Smooth muscle cell (in vitro differentiated cells): ENCODE results near the gene PANK2. TPM values are rescaled to one million over a fixed set of nuclear protein-coding genes. Genes with fewer than 3 reads are reported as not detected.

Experiments used
- DNase-seq: peaks from one replicate; lab custom pipeline; 2025; ENCODE audit not compliant: unreplicated experiment; lab: John Stamatoyannopoulos, UW
- H2AFZ ChIP-seq: fragments of 200-600 bp; sonication (generic); 2 replicates; pipeline ENCODE4 v1.6.0; 2016; ENCODE audit warnings: antibody characterized with exemption, low read depth, mild to moderate bottlenecking
- H3F3A ChIP-seq: fragments of 200-600 bp; sonication (generic); 2 replicates; pipeline ENCODE4 v1.6.0; 2017; ENCODE audit warnings: antibody characterized with exemption, low read depth
- H3K27ac ChIP-seq: fragments of 200-600 bp; sonication (generic); 2 replicates; pipeline ENCODE4 v1.5.1; 2016; ENCODE audit warnings: low read depth, mild to moderate bottlenecking
- H3K27me3 ChIP-seq: fragments of 200-600 bp; sonication (generic); 2 replicates; pipeline ENCODE4 v1.6.1; 2016; ENCODE audit warnings: low read depth, mild to moderate bottlenecking
- H3K36me3 ChIP-seq: fragments of 200-600 bp; sonication (generic); 2 replicates; pipeline ENCODE4 v1.5.1; 2016; ENCODE audit warnings: low read depth
- H3K4me1 ChIP-seq: fragments of 200-600 bp; sonication (generic); 2 replicates; pipeline ENCODE4 v1.5.1; 2016; ENCODE audit warnings: low read depth
- H3K4me2 ChIP-seq: fragments of 200-600 bp; sonication (generic); 2 replicates; pipeline ENCODE4 v1.6.0; 2016; ENCODE audit warnings: mild to moderate bottlenecking
- H3K4me3 ChIP-seq: fragments of 200-600 bp; sonication (generic); 2 replicates; pipeline ENCODE4 v1.5.1; 2016; ENCODE audit warnings: mild to moderate bottlenecking
- H3K79me2 ChIP-seq: fragments of 200-600 bp; sonication (generic); 2 replicates; pipeline ENCODE4 v1.6.0; 2016; ENCODE audit warnings: low read depth, mild to moderate bottlenecking
- H3K9ac ChIP-seq: fragments of 200-600 bp; sonication (generic); 2 replicates; pipeline ENCODE4 v1.6.0; 2016; ENCODE audit warnings: low read depth
- H3K9me3 ChIP-seq: fragments of 200-600 bp; sonication (generic); replicated peaks from 2 replicates; pipeline ENCODE4 v1.5.1; 2016; ENCODE audit warnings: low read depth
- H4K20me1 ChIP-seq: fragments of 200-600 bp; sonication (generic); 2 replicates; pipeline ENCODE4 v1.6.0; 2016; ENCODE audit warnings: low read depth
- WGBS: methylation state at CpG from one replicate; pipeline ENCODE4 v1.1.7; 2016; ENCODE audit warnings: low lambda C conversion rate; 5-methylcytosine and 5-hydroxymethylcytosine counted together
- polyA plus RNA-seq: library from polyadenylated mRNA; unstranded; fragments of >200 nt; fragmentation: Nextera tagmentation; extraction: Ambion mirVana; gene quantifications from 2 replicates; pipeline ENCODE4 v1.2.1, GENCODE V29; 2016
- total RNA-seq: library from RNA; depleted of rRNA; stranded (reverse); fragments of >200 nt; gene quantifications from 2 replicates; pipeline ENCODE4 v1.2.3, GENCODE V29; 2014
- TF ChIP-seq, protein P1 (sequence below): fragments of 200-600 bp; sonication (generic); IDR thresholded peaks from 2 replicates; pipeline ENCODE4 v1.5.1; 2017; ENCODE audit warnings: borderline replicate concordance, mild to moderate bottlenecking, antibody characterized with exemption; ENCODE audit not compliant: insufficient read depth, poor library complexity, severe bottlenecking

PANK2 gene
- total and polyA plus RNA-seq, 2 experiments from 2014 or later, result 24.7 to 40.8 TPM

DNA sequence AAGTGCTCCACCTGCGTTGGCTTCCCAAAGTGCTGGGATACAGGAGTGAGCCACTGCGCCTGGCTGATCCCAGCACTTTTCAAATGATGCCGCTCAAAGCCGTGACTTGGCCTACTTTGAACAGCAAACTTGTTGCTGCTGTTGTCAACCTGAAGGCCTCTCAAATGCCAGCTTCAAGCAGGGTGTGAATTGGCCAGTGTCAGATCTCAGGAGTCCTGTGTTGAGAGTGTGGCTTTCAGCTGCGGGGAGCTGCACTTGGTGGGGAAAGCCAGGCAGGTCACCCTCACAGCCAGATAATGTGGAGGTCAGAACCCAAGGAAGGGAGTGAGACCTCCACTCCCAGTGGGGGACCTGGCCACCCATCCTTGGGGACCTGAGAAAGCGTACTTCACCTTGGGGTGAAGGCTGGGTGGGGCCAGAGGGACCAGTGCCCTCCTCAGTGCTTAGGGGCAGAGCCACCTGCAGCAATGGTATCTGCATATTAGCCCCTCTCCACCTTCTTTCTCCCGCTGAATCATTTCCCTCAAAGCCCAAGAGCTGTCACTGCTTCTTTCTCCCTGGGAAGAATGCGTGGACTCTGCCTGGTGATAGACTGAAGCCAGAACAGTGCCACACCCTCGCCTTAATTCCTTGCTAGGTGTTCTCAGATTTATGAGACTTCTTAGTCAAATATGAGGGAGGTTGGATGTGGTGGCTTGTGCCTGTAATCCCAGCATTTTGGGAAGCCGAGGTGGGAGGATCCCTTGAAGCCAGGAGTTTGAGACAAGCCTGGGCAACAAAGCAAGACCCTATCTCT is 19.1 kb upstream of the PANK2 start:
- WGBS, result 92% methylated on average over 10 of the region's 10 CpGs
- TF ChIP-seq, protein P1, sequence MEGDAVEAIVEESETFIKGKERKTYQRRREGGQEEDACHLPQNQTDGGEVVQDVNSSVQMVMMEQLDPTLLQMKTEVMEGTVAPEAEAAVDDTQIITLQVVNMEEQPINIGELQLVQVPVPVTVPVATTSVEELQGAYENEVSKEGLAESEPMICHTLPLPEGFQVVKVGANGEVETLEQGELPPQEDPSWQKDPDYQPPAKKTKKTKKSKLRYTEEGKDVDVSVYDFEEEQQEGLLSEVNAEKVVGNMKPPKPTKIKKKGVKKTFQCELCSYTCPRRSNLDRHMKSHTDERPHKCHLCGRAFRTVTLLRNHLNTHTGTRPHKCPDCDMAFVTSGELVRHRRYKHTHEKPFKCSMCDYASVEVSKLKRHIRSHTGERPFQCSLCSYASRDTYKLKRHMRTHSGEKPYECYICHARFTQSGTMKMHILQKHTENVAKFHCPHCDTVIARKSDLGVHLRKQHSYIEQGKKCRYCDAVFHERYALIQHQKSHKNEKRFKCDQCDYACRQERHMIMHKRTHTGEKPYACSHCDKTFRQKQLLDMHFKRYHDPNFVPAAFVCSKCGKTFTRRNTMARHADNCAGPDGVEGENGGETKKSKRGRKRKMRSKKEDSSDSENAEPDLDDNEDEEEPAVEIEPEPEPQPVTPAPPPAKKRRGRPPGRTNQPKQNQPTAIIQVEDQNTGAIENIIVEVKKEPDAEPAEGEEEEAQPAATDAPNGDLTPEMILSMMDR, result no peak

DNA sequence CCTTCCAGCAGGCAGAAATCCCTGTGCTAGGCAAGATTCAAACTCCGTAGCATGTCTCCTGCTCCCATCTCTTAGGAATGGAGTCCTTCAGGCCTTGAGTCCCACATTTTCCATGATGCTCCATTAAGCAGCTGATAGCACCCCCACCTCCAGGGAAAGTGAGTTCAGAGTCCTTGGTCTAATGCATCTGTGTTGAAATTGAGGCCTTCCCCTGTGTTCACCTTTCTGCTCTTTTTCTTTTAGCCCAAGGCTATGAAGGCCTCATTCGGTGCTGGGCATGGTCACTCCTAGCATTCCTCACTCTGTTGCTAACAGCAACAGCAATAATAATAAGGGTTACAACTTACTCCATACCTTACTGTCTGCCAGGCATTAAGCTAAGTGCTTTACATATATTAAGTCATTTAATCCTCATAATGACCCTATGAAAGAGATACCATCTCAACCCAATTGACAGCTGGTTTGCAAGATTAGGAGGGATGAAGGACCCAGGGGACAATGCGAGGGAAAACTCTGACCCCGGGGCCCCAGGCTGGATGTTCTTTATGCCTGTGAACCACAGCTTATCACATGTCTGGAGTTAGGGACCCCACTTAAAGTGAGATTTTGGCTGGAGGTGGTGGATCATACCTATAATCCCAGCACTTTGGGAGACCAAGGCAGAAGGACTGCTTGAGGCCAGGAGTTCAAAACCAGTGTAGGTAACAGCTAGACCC is 17.5 kb upstream of the PANK2 start:
- peaks cover 14% of the 10 kb centered on the region for H4K20me1 ChIP-seq
- no peak for DNase-seq
- peak overlapping the region; percentile 50 for H3K27ac ChIP-seq
- H3K27me3 ChIP-seq, result no peaks in the 10 kb centered on the region
- TF ChIP-seq, protein P1, result no peak
- no peaks in the 10 kb centered on the region for H3F3A ChIP-seq
- no peak overlapping the region for H3K4me2 ChIP-seq
- H3K4me3 ChIP-seq, result no peak overlapping the region
- H2AFZ ChIP-seq, result no peak overlapping the region
- no peak overlapping the region for H3K9ac ChIP-seq
- H3K4me1 ChIP-seq, result no peaks in the 10 kb centered on the region
- H3K9me3 ChIP-seq, result no peaks in the 10 kb centered on the region
- no peaks in the 10 kb centered on the region for H3K36me3 ChIP-seq
- WGBS, result 71% methylated on average over 4 of the region's 4 CpGs
- H3K79me2 ChIP-seq, result no peaks in the 10 kb centered on the region

More for the DNA sequence above, 19.1 kb upstream of the PANK2 start:
- H3K4me1 ChIP-seq, result no peaks in the 10 kb centered on the region
- no peak overlapping the region for H3K4me3 ChIP-seq
- no peak overlapping the region for H3K9ac ChIP-seq
- H4K20me1 ChIP-seq, result peaks cover 14% of the 10 kb centered on the region
- H2AFZ ChIP-seq, result no peak overlapping the region
- no peak for DNase-seq
- H3K79me2 ChIP-seq, result no peaks in the 10 kb centered on the region
- H3K4me2 ChIP-seq, result no peak overlapping the region
- no peaks in the 10 kb centered on the region for H3F3A ChIP-seq
- no peaks in the 10 kb centered on the region for H3K36me3 ChIP-seq
- H3K27ac ChIP-seq, result no peak overlapping the region
- no peaks in the 10 kb centered on the region for H3K27me3 ChIP-seq
- H3K9me3 ChIP-seq, result no peaks in the 10 kb centered on the region

DNA sequence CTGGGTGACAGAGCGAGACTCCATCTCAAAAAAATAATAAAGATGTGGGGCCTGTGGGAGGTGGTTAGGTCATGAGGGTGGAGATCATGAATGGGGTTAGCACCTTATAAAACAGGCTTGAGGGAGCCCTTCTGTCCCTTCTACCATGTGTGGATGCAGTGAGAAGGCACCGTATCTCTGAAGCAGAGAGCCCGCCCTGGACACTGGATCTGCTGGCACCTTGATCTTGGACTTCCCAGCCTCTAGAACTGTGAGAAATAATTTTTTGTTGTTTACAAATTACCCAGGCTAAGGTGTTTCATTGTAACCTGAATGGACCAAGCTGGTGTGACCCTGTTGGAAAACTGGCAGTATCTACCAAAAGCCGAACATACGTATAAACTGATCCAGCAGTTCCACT is 15.7 kb upstream of the PANK2 start:
- H3K79me2 ChIP-seq, result no peaks in the 10 kb centered on the region
- 96% methylated on average over 5 of the region's 5 CpGs for WGBS
- H4K20me1 ChIP-seq, result peaks cover 7% of the 10 kb centered on the region
- TF ChIP-seq, protein P1, result no peak
- no peak overlapping the region for H3K4me3 ChIP-seq
- H3K9ac ChIP-seq, result no peak overlapping the region
- H3K4me1 ChIP-seq, result no peaks in the 10 kb centered on the region
- no peak overlapping the region for H3K4me2 ChIP-seq
- H3K27me3 ChIP-seq, result no peaks in the 10 kb centered on the region
- no peak for DNase-seq
- no peaks in the 10 kb centered on the region for H3F3A ChIP-seq
- no peaks in the 10 kb centered on the region for H3K36me3 ChIP-seq
- no peaks in the 10 kb centered on the region for H3K9me3 ChIP-seq
- no peak overlapping the region for H2AFZ ChIP-seq
- no peak overlapping the region for H3K27ac ChIP-seq
